LNCaP clone FGC (cell line): ENCODE results near the gene PCDHB14.
"Not testable (repeated sequence)": the region's sequence is repeated elsewhere in the genome, so short reads cannot be mapped to it uniquely, and the experiment has no call there.

ENCODE experiments used
- DNase-seq: peaks from one replicate; pipeline ENCODE4 v3.0.0-alpha.2; 2011; ENCODE audit warnings: low read depth
- H3K4me3 ChIP-seq: 2 replicates; pipeline ENCODE4 v1.5.1; 2011; ENCODE audit warnings: mild to moderate bottlenecking, low read depth, low read length, control low read depth
- CTCF ChIP-seq: IDR thresholded peaks from 2 replicates; pipeline ENCODE4 v1.5.1; 2012; ENCODE audit warnings: mild to moderate bottlenecking; ENCODE audit not compliant: control insufficient read depth, insufficient read depth; ENCODE audit errors: extremely low read depth

PCDHB14 gene

GRCh38 chr5:141182248-141182647 is 40.9 kb upstream of the PCDHB14 start, which contains the start of gene PCDHB16:
Gene PCDHB16 (plus strand): TSS chr5:141182387. CDS start chr5:141182560, 173 bp downstream.
- TF ChIP-seq CTCF, result peak; percentile 59
- no peak within 1 kb of the TSS; the same call in 1 of the 2 replicates for H3K4me3 ChIP-seq
- no peak for DNase-seq

GRCh38 chr5:141184117-141184855 is 38.9 kb upstream of the PCDHB14 start:
- not testable (repeated sequence) for H3K4me3 ChIP-seq, DNase-seq

- TF ChIP-seq CTCF, result peak; percentile 60
- no peak for DNase-seq
- no peak within 1 kb of the TSS for H3K4me3 ChIP-seq
Measured at GRCh38 chr5:141186897-141187512, 36.1 kb upstream of the PCDHB14 start, which contains the start of gene PCDHB9. Gene PCDHB9 (plus strand): TSS chr5:141187161. CDS start chr5:141187319, 158 bp downstream.

GRCh38 chr5:141188682-141189081 is 34.5 kb upstream of the PCDHB14 start:
- not testable (repeated sequence) for DNase-seq, H3K4me3 ChIP-seq

GRCh38 chr5:141189131-141189530 is 34.0 kb upstream of the PCDHB14 start:
- not testable (repeated sequence) for H3K4me3 ChIP-seq, DNase-seq

- peak; percentile 75 for TF ChIP-seq CTCF
- H3K4me3 ChIP-seq, result no peak within 1 kb of the TSS
- no peak for DNase-seq
Measured at GRCh38 chr5:141192110-141192725, 30.9 kb upstream of the PCDHB14 start, which contains the start of gene PCDHB10. Gene PCDHB10 (plus strand): TSS chr5:141192353. CDS start chr5:141192553, 200 bp downstream.

- not testable (repeated sequence) for H3K4me3 ChIP-seq, DNase-seq
Measured at GRCh38 chr5:141194332-141194731, 28.8 kb upstream of the PCDHB14 start.

- H3K4me3 ChIP-seq, result no peak overlapping the region
- no peak for TF ChIP-seq CTCF
- DNase-seq, result no peak
Measured at GRCh38 chr5:141196363-141196762, 26.8 kb upstream of the PCDHB14 start.
